ENCODE data around the gene DNAJC5G.

GRCh38 chr2:27306136-27306535, 30.9 kb downstream of the DNAJC5G start:
- TF ChIP-seq CTCF (IDR thresholded peaks at IDR 0.05; ENCODE audit: low read length) = no peak
- no peak for TF ChIP-seq EZH2 (optimal IDR thresholded peaks at IDR 0.05; ENCODE audit: low read depth, low read length)
- TF ChIP-seq EZH2phosphoT487 (IDR thresholded peaks at IDR 0.05; ENCODE audit: low read length) = no peak
